Hepatocyte (in vitro differentiated cells): Measurements from ENCODE around the gene POLR2F. TPM values are rescaled to one million over a fixed set of nuclear protein-coding genes. Genes with fewer than 3 reads are reported as not detected.
A peak's percentile ranks its signal among the peaks of the same experiment; 100 is the strongest.

Source experiments
- DNase-seq: peaks from one replicate; pipeline ENCODE4 v3.0.0-alpha.2; 2016; ENCODE audit warnings: low spot score
- H2AFZ ChIP-seq: fragments of 200-600 bp; sonication (generic); 2 replicates; pipeline ENCODE4 v1.6.0; 2016; ENCODE audit warnings: antibody characterized with exemption, mild to moderate bottlenecking
- H3K27ac ChIP-seq: fragments of 200-600 bp; sonication (generic); 2 replicates; pipeline ENCODE4 v1.5.1; 2016; ENCODE audit warnings: mild to moderate bottlenecking
- H3K27me3 ChIP-seq: fragments of 200-600 bp; sonication (generic); 2 replicates; pipeline ENCODE4 v1.6.1; 2016
- H3K36me3 ChIP-seq: fragments of 200-600 bp; sonication (generic); replicated peaks from 2 replicates; pipeline ENCODE4 v1.5.1; 2016; ENCODE audit warnings: low read depth; ENCODE audit not compliant: insufficient read depth
- H3K4me1 ChIP-seq: fragments of 200-600 bp; sonication (generic); 2 replicates; pipeline ENCODE4 v1.5.1; 2016; ENCODE audit warnings: mild to moderate bottlenecking, moderate library complexity; ENCODE audit not compliant: insufficient read depth
- H3K4me2 ChIP-seq: fragments of 200-600 bp; sonication (generic); 2 replicates; pipeline ENCODE4 v1.6.0; 2016
- H3K4me3 ChIP-seq: fragments of 200-600 bp; sonication (generic); 2 replicates; pipeline ENCODE4 v1.5.1; 2016; ENCODE audit warnings: mild to moderate bottlenecking
- H3K79me2 ChIP-seq: fragments of 200-600 bp; sonication (generic); 2 replicates; pipeline ENCODE4 v1.6.0; 2017; ENCODE audit warnings: mild to moderate bottlenecking
- H3K9me2 ChIP-seq: fragments of 200-600 bp; sonication (generic); replicated peaks from 2 replicates; pipeline ENCODE4 v1.6.0; 2017; ENCODE audit warnings: mild to moderate bottlenecking; ENCODE audit not compliant: insufficient read depth
- H3K9me3 ChIP-seq: fragments of 200-600 bp; sonication (generic); 2 replicates; pipeline ENCODE4 v1.5.1; 2016; ENCODE audit warnings: low read depth, mild to moderate bottlenecking
- H4K20me1 ChIP-seq: fragments of 200-600 bp; sonication (generic); 2 replicates; pipeline ENCODE4 v1.6.0; 2016; ENCODE audit warnings: mild to moderate bottlenecking; ENCODE audit not compliant: insufficient read depth, poor library complexity, severe bottlenecking
- EZH2 ChIP-seq: fragments of 200-600 bp; sonication (generic); IDR thresholded peaks from 2 replicates; pipeline ENCODE4 v1.6.1; 2016; ENCODE audit warnings: antibody characterized with exemption, mild to moderate bottlenecking, borderline replicate concordance
- EZH2phosphoT487 ChIP-seq: fragments of 200-600 bp; sonication (generic); IDR thresholded peaks from one replicate; pipeline ENCODE4 v1.6.1; 2018; ENCODE audit warnings: antibody characterized with exemption, mild to moderate bottlenecking, low read depth, moderate library complexity; ENCODE audit not compliant: unreplicated experiment, severe bottlenecking
- WGBS: methylation state at CpG from one replicate; pipeline ENCODE4 v1.1.6; 2016; ENCODE audit warnings: low lambda C conversion rate; ENCODE audit errors: missing lambda C conversion rate; 5-methylcytosine and 5-hydroxymethylcytosine counted together
- polyA plus RNA-seq: library from polyadenylated mRNA; unstranded; fragments of >200 nt; fragmentation: Nextera tagmentation; extraction: Ambion mirVana; gene quantifications from 2 replicates; pipeline ENCODE4 v1.2.1, GENCODE V29; 2016
- total RNA-seq: library from RNA; depleted of rRNA; stranded (reverse); fragments of >200 nt; gene quantifications from 2 replicates; pipeline ENCODE4 v1.2.3, GENCODE V29; 2014
- TF ChIP-seq, protein P1 (sequence below): fragments of 200-600 bp; sonication (generic); IDR thresholded peaks from 2 replicates; pipeline ENCODE4 v1.5.1; 2016; ENCODE audit warnings: antibody characterized with exemption, mild to moderate bottlenecking; ENCODE audit not compliant: poor library complexity

POLR2F gene
- total and polyA plus RNA-seq, 2 experiments from 2014 or later, result 59.4 to 119 TPM

DNA sequence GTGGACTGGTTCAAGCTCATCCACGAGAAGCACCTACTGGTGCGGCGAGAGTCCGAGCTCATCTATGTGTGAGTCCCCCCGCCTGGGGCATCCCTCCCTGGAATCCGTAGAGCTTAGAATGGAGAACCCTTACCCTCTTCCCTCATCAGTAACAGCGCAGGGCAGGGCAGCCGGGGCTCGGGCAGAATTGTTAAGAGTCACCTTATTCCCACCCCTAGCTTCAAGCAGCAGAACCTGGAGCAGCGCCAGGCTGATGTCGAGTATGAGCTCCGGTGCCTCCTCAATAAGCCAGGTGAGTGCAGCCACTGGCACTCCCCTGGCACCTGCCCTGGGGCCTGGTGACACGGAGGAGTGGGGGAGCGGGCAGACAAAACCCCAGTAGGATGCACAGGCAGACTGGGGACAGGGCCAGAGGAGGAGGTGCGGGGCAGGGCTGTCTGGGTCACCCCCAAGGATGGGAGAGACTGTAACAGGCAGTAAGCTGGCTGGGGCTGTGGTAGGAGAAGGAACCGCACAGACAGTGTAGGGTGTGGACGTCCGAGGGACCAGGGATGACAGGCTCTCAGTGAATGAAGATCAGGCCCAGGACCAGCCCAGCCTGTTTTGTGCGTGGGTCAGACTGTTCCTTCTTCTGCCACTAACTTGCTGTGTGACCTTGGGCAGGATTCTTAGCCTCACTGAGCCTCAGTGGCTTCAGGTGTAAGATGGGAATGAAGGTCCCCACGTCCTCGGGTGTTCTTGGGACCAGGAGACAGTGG, 20.5 kb upstream of the POLR2F start:
- DNase-seq, result no peak
- TF ChIP-seq EZH2phosphoT487 (no peak), EZH2 (no peak)
- TF ChIP-seq, protein P1, sequence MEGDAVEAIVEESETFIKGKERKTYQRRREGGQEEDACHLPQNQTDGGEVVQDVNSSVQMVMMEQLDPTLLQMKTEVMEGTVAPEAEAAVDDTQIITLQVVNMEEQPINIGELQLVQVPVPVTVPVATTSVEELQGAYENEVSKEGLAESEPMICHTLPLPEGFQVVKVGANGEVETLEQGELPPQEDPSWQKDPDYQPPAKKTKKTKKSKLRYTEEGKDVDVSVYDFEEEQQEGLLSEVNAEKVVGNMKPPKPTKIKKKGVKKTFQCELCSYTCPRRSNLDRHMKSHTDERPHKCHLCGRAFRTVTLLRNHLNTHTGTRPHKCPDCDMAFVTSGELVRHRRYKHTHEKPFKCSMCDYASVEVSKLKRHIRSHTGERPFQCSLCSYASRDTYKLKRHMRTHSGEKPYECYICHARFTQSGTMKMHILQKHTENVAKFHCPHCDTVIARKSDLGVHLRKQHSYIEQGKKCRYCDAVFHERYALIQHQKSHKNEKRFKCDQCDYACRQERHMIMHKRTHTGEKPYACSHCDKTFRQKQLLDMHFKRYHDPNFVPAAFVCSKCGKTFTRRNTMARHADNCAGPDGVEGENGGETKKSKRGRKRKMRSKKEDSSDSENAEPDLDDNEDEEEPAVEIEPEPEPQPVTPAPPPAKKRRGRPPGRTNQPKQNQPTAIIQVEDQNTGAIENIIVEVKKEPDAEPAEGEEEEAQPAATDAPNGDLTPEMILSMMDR, result no peak
- H3K9me2 ChIP-seq, result no peaks in the 10 kb centered on the region
- H3K4me1 ChIP-seq, result no peaks in the 10 kb centered on the region
- H3K79me2 ChIP-seq, result no peaks in the 10 kb centered on the region
- H3K27ac ChIP-seq, result no peak overlapping the region
- H3K9me3 ChIP-seq, result no peaks in the 10 kb centered on the region
- no peaks in the 10 kb centered on the region for H3K36me3 ChIP-seq
- no peak overlapping the region for H3K4me2 ChIP-seq
- H3K4me3 ChIP-seq, result no peak overlapping the region
- 91% methylated on average over 21 of the region's 21 CpGs for WGBS
- no peaks in the 10 kb centered on the region for H4K20me1 ChIP-seq
- no peaks in the 10 kb centered on the region for H3K27me3 ChIP-seq
- no peak overlapping the region for H2AFZ ChIP-seq

DNA sequence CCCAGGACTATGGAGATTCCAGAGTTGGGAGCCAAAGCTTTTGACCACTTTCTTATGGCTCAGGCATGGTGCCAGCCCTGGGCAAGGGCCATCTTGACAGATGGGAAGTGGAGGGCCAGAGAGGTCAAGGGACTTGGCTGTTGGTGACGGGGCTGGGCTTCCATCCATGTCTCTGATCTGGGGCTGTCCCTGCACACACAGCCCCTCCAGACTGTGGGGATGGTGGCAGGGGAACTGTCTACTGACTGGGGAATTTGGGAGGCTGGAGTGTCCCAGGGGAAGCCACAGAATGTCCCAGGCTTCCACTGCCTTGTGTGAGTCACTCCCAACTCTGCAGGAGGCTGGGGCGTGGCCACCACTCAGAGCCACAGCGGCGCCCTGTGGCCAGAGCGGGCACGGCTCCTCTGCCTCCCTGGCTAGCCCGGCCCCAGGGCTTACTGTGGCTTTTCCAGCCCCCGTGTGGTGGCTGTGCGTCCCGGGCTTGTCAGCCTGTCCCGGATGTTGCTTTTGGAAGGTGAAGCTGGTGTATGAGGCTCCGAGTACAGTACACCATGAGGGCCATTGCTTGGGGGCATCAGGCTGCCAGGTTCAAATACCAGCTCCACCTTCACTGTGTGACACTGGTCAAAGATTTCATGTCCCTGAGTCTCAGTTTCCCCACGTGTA, 19.7 kb upstream of the POLR2F start:
- Histone ChIP-seq H3K4me1 (no peaks in the 10 kb centered on the region), H3K27me3 (no peaks in the 10 kb centered on the region), H3K79me2 (no peaks in the 10 kb centered on the region), H2AFZ (no peak overlapping the region), H3K9me3 (no peaks in the 10 kb centered on the region), H3K36me3 (no peaks in the 10 kb centered on the region), H3K4me2 (no peak overlapping the region), H3K9me2 (no peaks in the 10 kb centered on the region), H3K27ac (no peak overlapping the region), H3K4me3 (no peak overlapping the region), H4K20me1 (no peaks in the 10 kb centered on the region)
- TF ChIP-seq, protein P1, result peak; percentile 92
- TF ChIP-seq EZH2, result no peak
- 17% methylated on average over 13 of the region's 13 CpGs for WGBS
- peak; percentile 95 for DNase-seq

DNA sequence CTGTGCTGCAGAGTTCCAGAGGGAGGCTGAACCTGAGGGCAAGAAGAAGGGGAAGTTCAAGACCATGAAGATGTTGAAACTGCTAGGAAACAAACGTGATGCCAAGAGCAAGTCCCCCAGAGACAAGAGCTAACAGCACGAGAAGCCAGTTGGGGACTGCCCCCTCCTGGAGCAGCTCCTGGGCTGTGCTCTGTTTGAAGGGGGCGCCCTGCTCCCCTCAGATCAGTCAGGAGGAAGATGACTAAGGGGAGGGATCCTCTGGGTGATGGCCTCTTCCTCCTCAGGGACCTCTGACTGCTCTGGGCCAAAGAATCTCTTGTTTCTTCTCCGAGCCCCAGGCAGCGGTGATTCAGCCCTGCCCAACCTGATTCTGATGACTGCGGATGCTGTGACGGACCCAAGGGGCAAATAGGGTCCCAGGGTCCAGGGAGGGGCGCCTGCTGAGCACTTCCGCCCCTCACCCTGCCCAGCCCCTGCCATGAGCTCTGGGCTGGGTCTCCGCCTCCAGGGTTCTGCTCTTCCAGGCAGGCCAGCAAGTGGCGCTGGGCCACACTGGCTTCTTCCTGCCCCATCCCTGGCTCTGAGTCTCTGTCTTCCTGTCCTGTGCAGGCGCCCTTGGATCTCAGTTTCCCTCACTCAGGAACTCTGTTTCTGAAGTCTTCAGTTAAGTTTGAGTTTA, 12.7 kb upstream of the POLR2F start:
- no peak overlapping the region for H3K4me2 ChIP-seq
- 95% methylated on average over 12 of the region's 12 CpGs for WGBS
- H3K27me3 ChIP-seq, result no peaks in the 10 kb centered on the region
- TF ChIP-seq, protein P1, result no peak
- TF ChIP-seq EZH2, result no peak
- no peak for TF ChIP-seq EZH2phosphoT487
- H3K79me2 ChIP-seq, result no peaks in the 10 kb centered on the region
- H4K20me1 ChIP-seq, result no peaks in the 10 kb centered on the region
- H3K4me3 ChIP-seq, result no peak overlapping the region
- H3K27ac ChIP-seq, result no peak overlapping the region
- no peaks in the 10 kb centered on the region for H3K9me2 ChIP-seq
- no peaks in the 10 kb centered on the region for H3K36me3 ChIP-seq
- no peaks in the 10 kb centered on the region for H3K4me1 ChIP-seq
- no peaks in the 10 kb centered on the region for H3K9me3 ChIP-seq
- peak; percentile 3 for DNase-seq
- H2AFZ ChIP-seq, result no peak overlapping the region
